Testis (tissue), 3 donors: ENCODE results near the gene PEX10. TPM values are rescaled to one million over a fixed set of nuclear protein-coding genes. Genes with fewer than 3 reads are reported as not detected.

Source experiments
- DNase-seq: peaks from one replicate; pipeline ENCODE4 v3.0.0-alpha.2; 2019
- H3K27ac ChIP-seq, 2 donors: fragments of 200-600 bp; sonication (generic); one replicate each; pipeline ENCODE4 v1.5.1; 2019
- H3K27me3 ChIP-seq: fragments of 200-600 bp; sonication (generic); one replicate; pipeline ENCODE4 v1.5.1; 2019
- H3K36me3 ChIP-seq: fragments of 200-600 bp; sonication (generic); one replicate; pipeline ENCODE4 v1.5.1; 2017; ENCODE audit warnings: low read depth; ENCODE audit errors: missing control alignments
- H3K4me1 ChIP-seq: fragments of 200-600 bp; sonication (generic); one replicate; pipeline ENCODE4 v1.5.1; 2019
- H3K4me3 ChIP-seq, 2 donors: fragments of 200-600 bp; sonication (generic); one replicate each; pipeline ENCODE4 v1.5.1; 2017 to 2019
- H3K9me3 ChIP-seq: fragments of 200-600 bp; sonication (generic); one replicate; pipeline ENCODE4 v1.5.1; 2017
- POLR2A ChIP-seq: fragments of 450-650 bp; IDR thresholded peaks from one replicate; pipeline ENCODE4 v1.6.1; 2017; ENCODE audit warnings: antibody characterized with exemption, mild to moderate bottlenecking, moderate library complexity
- WGBS, 2 donors: methylation state at CpG; one replicate each; pipeline ENCODE4 v1.1.5; 2018; 5-methylcytosine and 5-hydroxymethylcytosine counted together
- intact Hi-C: fragments of 100-400 bp; cut with DNase I; formaldehyde crosslinking; loops from one replicate; pipeline ENCODE4 v1.15.1; 2023; ENCODE audit warnings: low total_unique reads
- polyA plus RNA-seq: library from polyadenylated mRNA; stranded (reverse); fragments of 350-450 nt; fragmentation: Illumina TruSeq; extraction: RNeasy Lipid Tissue Mini Kit (QIAGEN cat#74804); gene quantifications from one replicate; pipeline ENCODE4 v1.2.3, GENCODE V29; 2014; ENCODE audit warnings: low read depth, low replicate concordance; ENCODE audit not compliant: insufficient read depth
- total RNA-seq, 2 donors: library from RNA; depleted of rRNA; stranded (reverse); fragments of >200 nt; gene quantifications; one replicate each; pipeline ENCODE4 v1.2.3, GENCODE V29; 2016
- TF ChIP-seq, protein P1 (sequence below), 3 experiments: fragments of 450-650 bp in 2 of 3; fragments of 200-600 bp in 1 of 3; sonication (generic) in 1 of 3; IDR thresholded peaks; one replicate each; pipeline ENCODE4 v1.5.1; 2016 to 2019; ENCODE audit warnings: antibody characterized with exemption in 3 of 3, mild to moderate bottlenecking in 2 of 3, moderate library complexity in 1 of 3

Gene PEX10
- total and polyA plus RNA-seq, 3 donors from 2014 or later, result 49.5 to 52.8 (median 50.4) TPM

- H3K27ac ChIP-seq, result no peak overlapping the region
- no peaks in the 10 kb centered on the region for H3K9me3 ChIP-seq
- no peaks in the 10 kb centered on the region for H3K27me3 ChIP-seq
- H3K4me1 ChIP-seq, result peaks cover 10% of the 10 kb centered on the region
- intact Hi-C loops, result no loop called here
- H3K4me3 ChIP-seq, result no peak overlapping the region
- 49 to 53% methylated on average over 5 to 21 of the region's 21 CpGs for WGBS, 2 donors
- no peak for TF ChIP-seq POLR2A
- TF ChIP-seq, protein P1, sequence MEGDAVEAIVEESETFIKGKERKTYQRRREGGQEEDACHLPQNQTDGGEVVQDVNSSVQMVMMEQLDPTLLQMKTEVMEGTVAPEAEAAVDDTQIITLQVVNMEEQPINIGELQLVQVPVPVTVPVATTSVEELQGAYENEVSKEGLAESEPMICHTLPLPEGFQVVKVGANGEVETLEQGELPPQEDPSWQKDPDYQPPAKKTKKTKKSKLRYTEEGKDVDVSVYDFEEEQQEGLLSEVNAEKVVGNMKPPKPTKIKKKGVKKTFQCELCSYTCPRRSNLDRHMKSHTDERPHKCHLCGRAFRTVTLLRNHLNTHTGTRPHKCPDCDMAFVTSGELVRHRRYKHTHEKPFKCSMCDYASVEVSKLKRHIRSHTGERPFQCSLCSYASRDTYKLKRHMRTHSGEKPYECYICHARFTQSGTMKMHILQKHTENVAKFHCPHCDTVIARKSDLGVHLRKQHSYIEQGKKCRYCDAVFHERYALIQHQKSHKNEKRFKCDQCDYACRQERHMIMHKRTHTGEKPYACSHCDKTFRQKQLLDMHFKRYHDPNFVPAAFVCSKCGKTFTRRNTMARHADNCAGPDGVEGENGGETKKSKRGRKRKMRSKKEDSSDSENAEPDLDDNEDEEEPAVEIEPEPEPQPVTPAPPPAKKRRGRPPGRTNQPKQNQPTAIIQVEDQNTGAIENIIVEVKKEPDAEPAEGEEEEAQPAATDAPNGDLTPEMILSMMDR (IDR thresholded peaks at IDR 0.05), result no peak
- peak; percentile 33 for DNase-seq
- no peaks in the 10 kb centered on the region for H3K36me3 ChIP-seq
Measured at GRCh38 chr1:2452201-2452931, 40.0 kb upstream of the PEX10 start.

DNA sequence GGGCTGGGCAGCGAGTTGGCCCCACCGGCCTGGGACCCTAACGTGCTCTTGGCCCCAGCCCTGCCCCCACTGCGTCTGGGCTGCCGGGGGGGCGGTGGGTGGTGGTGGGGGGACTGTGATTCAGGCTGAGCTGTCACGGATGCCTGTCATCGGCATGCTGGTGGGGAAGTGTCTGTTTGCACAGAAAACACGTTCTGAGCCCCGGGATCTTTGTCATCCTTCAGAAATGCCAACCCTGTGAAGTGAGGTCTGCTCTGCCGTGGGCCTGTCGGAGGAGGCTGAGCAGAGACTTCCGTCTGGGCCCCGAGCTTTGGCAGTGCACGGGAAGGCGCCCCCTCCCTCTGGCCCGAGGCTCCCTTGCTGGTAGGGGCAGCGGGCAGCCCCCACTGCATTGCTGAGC lies 39.4 kb upstream of the PEX10 start:
- WGBS, 2 donors, result 45 to 62% methylated on average over 2 to 18 of the region's 18 CpGs
- intact Hi-C loops, result no loop called here
- H3K27me3 ChIP-seq, result no peaks in the 10 kb centered on the region

GRCh38 chr1:2449636-2450454 lies 37.5 kb upstream of the PEX10 start:
- no peaks in the 10 kb centered on the region for H3K27me3 ChIP-seq
- intact Hi-C loops, result no loop called here
- 78 to 79% methylated on average over 12 to 23 of the region's 23 CpGs for WGBS, 2 donors
- peaks cover 10% of the 10 kb centered on the region for H3K4me1 ChIP-seq
- no peaks in the 10 kb centered on the region for H3K9me3 ChIP-seq
- H3K36me3 ChIP-seq, result no peaks in the 10 kb centered on the region
- no peak overlapping the region for H3K4me3 ChIP-seq
- DNase-seq, result no peak
- no peak overlapping the region for H3K27ac ChIP-seq
- TF ChIP-seq, protein P1 (IDR thresholded peaks at IDR 0.05), result no peak
- TF ChIP-seq POLR2A, result no peak

More for the DNA sequence above, 39.4 kb upstream of the PEX10 start:
- Histone ChIP-seq H3K4me3 (no peak overlapping the region), H3K9me3 (no peaks in the 10 kb centered on the region), H3K36me3 (no peaks in the 10 kb centered on the region), H3K4me1 (peaks cover 10% of the 10 kb centered on the region), H3K27ac (no peak overlapping the region)
- DNase-seq, result no peak
- TF ChIP-seq POLR2A, result no peak
- TF ChIP-seq, protein P1 (IDR thresholded peaks at IDR 0.05), result no peak

GRCh38 chr1:2448098-2448445 lies 35.7 kb upstream of the PEX10 start:
- Histone ChIP-seq H3K27me3 (no peaks in the 10 kb centered on the region), H3K36me3 (no peaks in the 10 kb centered on the region), H3K4me1 (peaks cover 11% of the 10 kb centered on the region), H3K27ac (no peak overlapping the region), H3K9me3 (no peaks in the 10 kb centered on the region), H3K4me3 (no peak overlapping the region)
- no peak for TF ChIP-seq POLR2A
- TF ChIP-seq, protein P1 (IDR thresholded peaks at IDR 0.05), result no peak
- DNase-seq, result no peak
- WGBS, 2 donors, result 81 to 91% methylated on average over 12 to 18 of the region's 18 CpGs
- intact Hi-C loops, result no loop called here
